HepG2 (cell line): ENCODE results near the gene ESR1. TPM values are rescaled to one million over a fixed set of nuclear protein-coding genes. Genes with fewer than 3 reads are reported as not detected.

Source experiments
- CEBPG ChIP-seq: IDR thresholded peaks from 2 replicates; pipeline ENCODE4 v1.6.1; 2016
- CREM ChIP-seq, 2 experiments: sonication (generic) in 1 of 2; formaldehyde crosslinking in 1 of 2; IDR thresholded peaks; 2 replicates each; pipeline versions ENCODE4 v1.4.0 to v1.6.1; 2016 to 2020; ENCODE audit warnings: antibody characterized with exemption in 1 of 2, mild to moderate bottlenecking in 1 of 2, missing genetic modification reagents in 1 of 2
- E2F1 ChIP-seq: sonication (generic); formaldehyde crosslinking; IDR thresholded peaks from 2 replicates; pipeline ENCODE4 v1.5.0; 2020; ENCODE audit warnings: missing genetic modification reagents
- FOXO1 ChIP-seq: sonication (generic); formaldehyde crosslinking; IDR thresholded peaks from 2 replicates; pipeline ENCODE4 v1.4.0; 2020; ENCODE audit warnings: missing genetic modification reagents
- GMEB1 ChIP-seq: sonication (generic); formaldehyde crosslinking; IDR thresholded peaks from 2 replicates; pipeline ENCODE4 v1.5.1; 2020; ENCODE audit warnings: missing genetic modification reagents, mild to moderate bottlenecking, borderline replicate concordance
- KAT8 ChIP-seq: IDR thresholded peaks from 2 replicates; pipeline ENCODE4 v1.6.1; 2016; ENCODE audit warnings: missing genetic modification reagents, missing compliant biosample characterization
- MED8 ChIP-seq: sonication (generic); formaldehyde crosslinking; IDR thresholded peaks from 2 replicates; pipeline ENCODE4 v1.8.1; 2023; ENCODE audit warnings: mild to moderate bottlenecking, missing genetic modification reagents; ENCODE audit not compliant: insufficient replicate concordance
- MIER2 ChIP-seq: IDR thresholded peaks from 2 replicates; pipeline ENCODE4 v1.6.1; 2016; ENCODE audit warnings: missing biosample characterization, missing genetic modification reagents
- PAX8 ChIP-seq: sonication (generic); formaldehyde crosslinking; IDR thresholded peaks from 2 replicates; pipeline ENCODE4 v1.8.0; 2022; ENCODE audit warnings: mild to moderate bottlenecking, missing genetic modification reagents, borderline replicate concordance
- RAD51 ChIP-seq: fragments of 450-650 bp; IDR thresholded peaks from 2 replicates; pipeline ENCODE4 v1.6.1; 2016; ENCODE audit warnings: borderline replicate concordance
- TBX2 ChIP-seq: sonication (generic); formaldehyde crosslinking; IDR thresholded peaks from 2 replicates; pipeline ENCODE4 v1.5.0; 2020; ENCODE audit warnings: missing genetic modification reagents, mild to moderate bottlenecking, borderline replicate concordance
- TMF1 ChIP-seq: sonication (generic); formaldehyde crosslinking; IDR thresholded peaks from 2 replicates; pipeline ENCODE4 v1.8.1; 2022; ENCODE audit warnings: low read depth, missing genetic modification reagents
- YEATS2 ChIP-seq: sonication (generic); formaldehyde crosslinking; IDR thresholded peaks from 2 replicates; pipeline ENCODE4 v1.4.0; 2020; ENCODE audit warnings: missing genetic modification reagents, borderline replicate concordance
- YY1 ChIP-seq: IDR thresholded peaks from 2 replicates; pipeline ENCODE4 v1.6.1; 2011; ENCODE audit warnings: low read length, low read depth, moderate library complexity, mild to moderate bottlenecking; ENCODE audit not compliant: insufficient read depth, insufficient replicate concordance
- ZBED4 ChIP-seq: sonication (generic); formaldehyde crosslinking; IDR thresholded peaks from 2 replicates; pipeline ENCODE4 v1.4.0; 2020; ENCODE audit warnings: missing genetic modification reagents, borderline replicate concordance
- ZBTB2 ChIP-seq: sonication (generic); formaldehyde crosslinking; IDR thresholded peaks from 2 replicates; pipeline ENCODE4 v1.8.0; 2022; ENCODE audit warnings: low read depth, missing genetic modification reagents
- ZFP90 ChIP-seq: sonication (generic); formaldehyde crosslinking; IDR thresholded peaks from 2 replicates; pipeline ENCODE4 v1.8.0; 2022; ENCODE audit warnings: missing genetic modification reagents, mild to moderate bottlenecking, inconsistent platforms, borderline replicate concordance
- ZNF331 ChIP-seq: sonication (generic); formaldehyde crosslinking; IDR thresholded peaks from 2 replicates; pipeline ENCODE4 v1.4.0; 2020; ENCODE audit warnings: missing genetic modification reagents
- ZNF432 ChIP-seq: sonication (generic); formaldehyde crosslinking; IDR thresholded peaks from 2 replicates; pipeline ENCODE4 v1.5.0; 2020; ENCODE audit warnings: missing genetic modification reagents, mild to moderate bottlenecking, borderline replicate concordance
- ZNF543 ChIP-seq: sonication (generic); formaldehyde crosslinking; IDR thresholded peaks from 2 replicates; pipeline ENCODE4 v1.4.0; 2020; ENCODE audit warnings: mild to moderate bottlenecking, missing genetic modification reagents
- ZNF557 ChIP-seq: sonication (generic); formaldehyde crosslinking; IDR thresholded peaks from 2 replicates; pipeline ENCODE4 v1.4.0; 2020; ENCODE audit warnings: missing genetic modification reagents
- ZNF724P ChIP-seq: sonication (generic); formaldehyde crosslinking; IDR thresholded peaks from 2 replicates; pipeline ENCODE4 v1.8.0; 2022; ENCODE audit warnings: missing genetic modification reagents, borderline replicate concordance
- ZNF747 ChIP-seq: sonication (generic); formaldehyde crosslinking; IDR thresholded peaks from 2 replicates; pipeline ENCODE4 v1.8.1; 2023; ENCODE audit warnings: missing genetic modification reagents, mild to moderate bottlenecking, borderline replicate concordance
- polyA plus RNA-seq, 8 experiments: library from polyadenylated mRNA; depleted of rRNA in 3 of 8; stranded (reverse) in 7 of 8; unstranded in 1 of 8; fragments of >200 nt; fragmentation: Illumina TruSeq in 4 of 8; extraction: Trizol in 4 of 8; gene quantifications; 2 replicates each; pipeline versions ENCODE4 v1.2.1 to v1.2.3, GENCODE V29; 2011 to 2016; ENCODE audit warnings: low read depth in 4 of 8, missing spikeins in 1 of 8, mixed read lengths in 1 of 8; ENCODE audit not compliant: insufficient read depth in 1 of 8
- total RNA-seq, 5 experiments: library from RNA; depleted of rRNA; stranded (reverse); fragments of >200 nt; fragmentation: Illumina TruSeq; extraction: Trizol; gene quantifications; 2 replicates each; pipeline ENCODE4 v1.2.3, GENCODE V29; 2016; ENCODE audit warnings: low read depth in 1 of 5

The ESR1 gene
- total and polyA plus RNA-seq, 2 of the 13 experiments (the other 11 are each of a cell fraction or from before 2014, with no cell fraction given) = not detected

- TF ChIP-seq ZNF543 = no peak
- TF ChIP-seq GMEB1 (CRISPR knock-in tag) = no peak
- TF ChIP-seq ZFP90 (CRISPR knock-in tag) = no peak
- TF ChIP-seq YEATS2 = no peak
- TF ChIP-seq PAX8 (CRISPR knock-in tag) = no peak
- no peak for TF ChIP-seq ZNF724P (CRISPR knock-in tag)
- TF ChIP-seq E2F1 (CRISPR knock-in tag) = no peak; the same call in 1 of the 2 replicates
- TF ChIP-seq MED8 (CRISPR knock-in tag) = no peak
- TF ChIP-seq CEBPG = no peak
- TF ChIP-seq ZNF432 (CRISPR knock-in tag) = no peak
- no peak for TF ChIP-seq ZBTB2
- peak; percentile 64 for TF ChIP-seq ZNF331
- TF ChIP-seq TMF1 (CRISPR knock-in tag) = no peak
- TF ChIP-seq ZBED4 (CRISPR knock-in tag) = peak; percentile 71
- TF ChIP-seq MIER2 (CRISPR knock-in tag) = peak; percentile 98
- TF ChIP-seq TBX2 (CRISPR knock-in tag) = no peak
- TF ChIP-seq RAD51 = no peak
- TF ChIP-seq ZNF557 = peak; percentile 46; the same call in 1 of the 2 replicates
- no peak for TF ChIP-seq YY1
- TF ChIP-seq KAT8 (CRISPR knock-in tag) = 0 out of 2 replicates have a peak, but pooled peaks have one; percentile 25
- no peak for TF ChIP-seq ZNF747 (CRISPR knock-in tag)
- TF ChIP-seq CREM (IDR thresholded peaks at IDR 0.05) = no peak
- TF ChIP-seq CREM (CRISPR knock-in tag; IDR thresholded peaks at IDR 0.05) = no peak
- no peak for TF ChIP-seq FOXO1 (CRISPR knock-in tag)
Measured at GRCh38 chr6:151847064-151847463, 39.6 kb downstream of the ESR1 start (continued).
